HG02571 (cell line): Measurements from ENCODE around the gene NHSL2.

Source experiments
- ATAC-seq: cut with Tn5 transposase; IDR thresholded peaks from one replicate; pipeline ENCODE4 v1.9.1; 2021; ENCODE audit warnings: mild to moderate bottlenecking, moderate library complexity; ENCODE audit not compliant: unreplicated experiment

Gene NHSL2

GRCh38 chrX:71989768-71990426 lies 79.3 kb downstream of the NHSL2 start:
- no peak for ATAC-seq

- ATAC-seq, result no peak
These were observed 79.9 kb downstream of the NHSL2 start for GRCh38 chrX:71990518-71990917.

GRCh38 chrX:71991164-71991563 lies 80.5 kb downstream of the NHSL2 start:
- no peak for ATAC-seq

GRCh38 chrX:71992711-71993110 lies 82.1 kb downstream of the NHSL2 start:
- no peak for ATAC-seq

- ATAC-seq, result no peak
These were observed 82.7 kb downstream of the NHSL2 start for GRCh38 chrX:71993371-71993770.

- no peak for ATAC-seq
These were observed 84.0 kb downstream of the NHSL2 start for GRCh38 chrX:71994601-71995000.

GRCh38 chrX:71995122-71995521 lies 84.5 kb downstream of the NHSL2 start:
- ATAC-seq, result no peak

GRCh38 chrX:71996136-71996535 lies 85.5 kb downstream of the NHSL2 start:
- no peak for ATAC-seq

- ATAC-seq, result no peak
These were observed 86.2 kb downstream of the NHSL2 start for GRCh38 chrX:71996826-71997225.

- no peak for ATAC-seq
These were observed 86.7 kb downstream of the NHSL2 start for GRCh38 chrX:71997320-71997719.

GRCh38 chrX:71998836-71999509 lies 88.3 kb downstream of the NHSL2 start:
- no peak for ATAC-seq

- ATAC-seq, result no peak
These were observed 88.9 kb downstream of the NHSL2 start for GRCh38 chrX:71999535-71999934.

- no peak for ATAC-seq
These were observed 90.8 kb downstream of the NHSL2 start for GRCh38 chrX:72001471-72001870.

GRCh38 chrX:72001906-72002305 lies 91.3 kb downstream of the NHSL2 start:
- ATAC-seq, result no peak

GRCh38 chrX:72002875-72003274 lies 92.2 kb downstream of the NHSL2 start:
- ATAC-seq, result no peak

GRCh38 chrX:72003811-72004750 lies 93.4 kb downstream of the NHSL2 start:
- no peak for ATAC-seq

GRCh38 chrX:72005046-72005445 lies 94.4 kb downstream of the NHSL2 start:
- no peak for ATAC-seq

- ATAC-seq, result no peak
These were observed 95.8 kb downstream of the NHSL2 start for GRCh38 chrX:72006461-72006860.

GRCh38 chrX:72009731-72010130 lies 99.1 kb downstream of the NHSL2 start:
- no peak for ATAC-seq

- no peak for ATAC-seq
These were observed 101.1 kb downstream of the NHSL2 start for GRCh38 chrX:72011734-72012133.

GRCh38 chrX:72015383-72015782 lies 104.7 kb downstream of the NHSL2 start:
- no peak for ATAC-seq
